Spleen (tissue), 11 donors: ENCODE measurements around the gene GABRR2. TPM values are rescaled to one million over a fixed set of nuclear protein-coding genes. Genes with fewer than 3 reads are reported as not detected.

Source experiments
- DNase-seq: peaks from one replicate; pipeline ENCODE4 v3.0.0-alpha.2; 2020
- H3K27ac ChIP-seq, 8 donors: fragments of 200-600 bp; sonication (generic) in 7 of 8; 1 replicate in 4 of 8; 2 replicates in 4 of 8; pipeline versions ENCODE4 v1.5.0 to v1.8.0; 2016 to 2021; ENCODE audit warnings: inconsistent platforms in 4 of 8, mild to moderate bottlenecking in 4 of 8, moderate library complexity in 1 of 8
- H3K27me3 ChIP-seq, 7 donors: fragments of 200-600 bp; sonication (generic) in 6 of 7; replicated peaks in 1 of 7; 1 replicate in 4 of 7; 2 replicates in 3 of 7; pipeline versions ENCODE4 v1.5.0 to v1.8.0; 2016 to 2021; ENCODE audit warnings: inconsistent platforms in 3 of 7, mild to moderate bottlenecking in 1 of 7
- H3K36me3 ChIP-seq, 6 donors: fragments of 200-600 bp; sonication (generic) in 5 of 6; 1 replicate in 4 of 6; 2 replicates in 2 of 6; pipeline versions ENCODE4 v1.5.0 to v1.8.0; 2016 to 2021; ENCODE audit warnings: inconsistent platforms in 2 of 6
- H3K4me1 ChIP-seq, 6 donors: fragments of 200-600 bp; sonication (generic) in 5 of 6; 1 replicate in 3 of 6; 2 replicates in 3 of 6; pipeline versions ENCODE4 v1.5.0 to v1.8.0; 2016 to 2021; ENCODE audit warnings: inconsistent platforms in 3 of 6
- H3K4me3 ChIP-seq, 8 donors: fragments of 200-600 bp; sonication (generic) in 7 of 8; 1 replicate in 4 of 8; 2 replicates in 4 of 8; pipeline versions ENCODE4 v1.5.0 to v1.8.0; 2016 to 2021; ENCODE audit warnings: inconsistent platforms in 4 of 8, mild to moderate bottlenecking in 4 of 8, moderate library complexity in 2 of 8
- H3K9me3 ChIP-seq, 8 donors: fragments of 200-600 bp; sonication (generic) in 7 of 8; 1 replicate in 4 of 8; 2 replicates in 4 of 8; pipeline versions ENCODE4 v1.5.0 to v1.8.0; 2016 to 2021; ENCODE audit warnings: inconsistent platforms in 4 of 8
- POLR2A ChIP-seq, 3 donors: fragments of 450-650 bp; IDR thresholded peaks; one replicate each; pipeline ENCODE4 v1.5.1; 2017; ENCODE audit warnings: antibody characterized with exemption in 3 of 3, mild to moderate bottlenecking in 1 of 3
- POLR2AphosphoS5 ChIP-seq, 3 donors: sonication (generic); formaldehyde crosslinking; IDR thresholded peaks; one replicate each; pipeline ENCODE4 v1.5.1; 2017; ENCODE audit warnings: antibody characterized with exemption in 3 of 3
- WGBS, 5 donors: extraction: QIAGEN DNeasy Blood & Tissue Kit in 3 of 5; methylation state at CpG; one replicate each; pipeline versions ENCODE4 v1.1.5 to v1.1.7; 2013 to 2018; 5-methylcytosine and 5-hydroxymethylcytosine counted together
- intact Hi-C: fragments of 100-400 bp; cut with DNase I; formaldehyde crosslinking; loops from one replicate; pipeline ENCODE4 v1.15.0; 2023; ENCODE audit warnings: low total_unique reads
- polyA plus RNA-seq, 3 donors: library from polyadenylated mRNA; stranded (reverse); fragments of 200-250 nt; gene quantifications; one replicate each; pipeline ENCODE4 v1.2.1, GENCODE V29; 2013
- total RNA-seq, 7 donors: library from RNA; depleted of rRNA in 3 of 7; stranded (reverse); fragments of >200 nt in 3 of 7; fragmentation: NEBNext Ultra II Directional in 4 of 7; extraction: Animal tissue kit (Norgen Biotek cat#: 25700) in 4 of 7; gene quantifications; one replicate each; pipeline versions ENCODE4 v1.1.0 to v1.2.1, GENCODE V29; 2016 to 2021
- TF ChIP-seq, protein P1 (sequence below), 11 experiments: fragments of 200-600 bp in 7 of 11; fragments of 450-650 bp in 4 of 11; sonication (generic) in 4 of 11; IDR thresholded peaks in 8 of 11; conservative IDR thresholded peaks in 3 of 11; 1 replicate in 7 of 11; 2 replicates in 4 of 11; pipeline versions ENCODE4 v1.4.0 to v1.8.0; 2016 to 2021; ENCODE audit warnings: antibody characterized with exemption in 11 of 11, inconsistent platforms in 4 of 11, mild to moderate bottlenecking in 1 of 11
- donor health status: healthy with polysubstance abuse.
- donor health status: DM: no; HTN: no; CAD: no; lungs with moderate emphysema.
- donor health status: DM: no; HTN: no; CAD: no.
- donor health status: Bipolar disorder and iron deficiency.
- donor health status: healthy.
- donor health status: DM: no; HTN: no; CAD: no.
- donor health status: DM: yes; HTN: yes; CAD: no.

Gene GABRR2
- total and polyA plus RNA-seq, 10 donors = 0.32 to 13.0 (median 3.4) TPM

DNA sequence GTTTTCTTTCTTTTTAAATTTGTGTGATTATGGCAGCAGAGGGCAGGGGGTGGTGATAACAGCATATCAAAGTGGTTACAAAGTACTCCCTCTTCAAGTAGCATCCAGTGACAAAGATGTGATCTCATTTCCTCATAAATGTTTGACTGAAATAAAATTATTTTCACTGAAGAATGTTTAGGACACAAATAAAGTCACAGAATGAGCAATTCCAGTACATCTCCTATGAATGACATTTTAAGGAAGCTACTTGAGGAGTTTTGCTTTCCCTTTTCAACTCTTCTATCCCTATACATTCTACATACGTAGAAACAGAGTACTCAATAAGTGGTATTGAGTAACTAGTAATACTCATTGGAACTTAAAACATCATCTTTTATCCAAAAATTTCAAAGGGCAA lies 13.9 kb upstream of the GABRR2 start:
- intact Hi-C loops = no loop called here
- H3K4me1 ChIP-seq = peaks cover 0 to 6% (median 2%) of the 10 kb centered on the region in 6 donors
- H3K27me3 ChIP-seq = no peaks in the 10 kb centered on the region
- TF ChIP-seq POLR2AphosphoS5 (IDR thresholded peaks at IDR 0.05) (no peak), POLR2A (IDR thresholded peaks at IDR 0.05) (no peak)
- TF ChIP-seq, protein P1, sequence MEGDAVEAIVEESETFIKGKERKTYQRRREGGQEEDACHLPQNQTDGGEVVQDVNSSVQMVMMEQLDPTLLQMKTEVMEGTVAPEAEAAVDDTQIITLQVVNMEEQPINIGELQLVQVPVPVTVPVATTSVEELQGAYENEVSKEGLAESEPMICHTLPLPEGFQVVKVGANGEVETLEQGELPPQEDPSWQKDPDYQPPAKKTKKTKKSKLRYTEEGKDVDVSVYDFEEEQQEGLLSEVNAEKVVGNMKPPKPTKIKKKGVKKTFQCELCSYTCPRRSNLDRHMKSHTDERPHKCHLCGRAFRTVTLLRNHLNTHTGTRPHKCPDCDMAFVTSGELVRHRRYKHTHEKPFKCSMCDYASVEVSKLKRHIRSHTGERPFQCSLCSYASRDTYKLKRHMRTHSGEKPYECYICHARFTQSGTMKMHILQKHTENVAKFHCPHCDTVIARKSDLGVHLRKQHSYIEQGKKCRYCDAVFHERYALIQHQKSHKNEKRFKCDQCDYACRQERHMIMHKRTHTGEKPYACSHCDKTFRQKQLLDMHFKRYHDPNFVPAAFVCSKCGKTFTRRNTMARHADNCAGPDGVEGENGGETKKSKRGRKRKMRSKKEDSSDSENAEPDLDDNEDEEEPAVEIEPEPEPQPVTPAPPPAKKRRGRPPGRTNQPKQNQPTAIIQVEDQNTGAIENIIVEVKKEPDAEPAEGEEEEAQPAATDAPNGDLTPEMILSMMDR (IDR thresholded peaks at IDR 0.05 in 8 of 11, conservative IDR thresholded peaks at IDR 0.05 in 3 of 11) = no peak
- H3K27ac ChIP-seq = no peak overlapping the region
- DNase-seq = no peak
- H3K9me3 ChIP-seq = no peaks in the 10 kb centered on the region
- H3K4me3 ChIP-seq = no peak overlapping the region
- peaks cover 0 to 100% (median 64%) of the 10 kb centered on the region in 6 donors for H3K36me3 ChIP-seq
- WGBS, 5 donors = 86 to 92% (median 88%) methylated on average over 1 of the region's 1 CpG

DNA sequence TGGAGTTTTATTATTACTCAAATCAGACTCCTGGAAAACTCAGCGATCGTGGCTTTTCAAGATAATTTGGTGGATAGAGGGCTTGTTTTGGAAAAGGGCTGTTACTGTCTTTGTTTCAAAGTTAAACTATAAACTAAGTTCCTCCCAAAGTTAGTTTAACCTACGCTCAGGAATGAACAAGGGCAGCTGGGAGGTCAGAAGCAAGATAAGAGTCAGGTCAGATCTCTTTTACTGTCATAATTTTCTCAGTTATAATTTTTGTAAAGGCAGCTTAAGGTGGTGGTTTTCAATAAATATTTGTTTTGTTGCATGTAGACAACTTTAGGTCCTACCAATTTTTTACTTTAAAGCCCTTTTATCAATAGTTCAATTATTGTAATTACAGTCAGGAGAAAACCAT lies 9.2 kb upstream of the GABRR2 start:
- TF ChIP-seq, protein P1 (IDR thresholded peaks at IDR 0.05 in 8 of 11, conservative IDR thresholded peaks at IDR 0.05 in 3 of 11) = no peak
- no peak for TF ChIP-seq POLR2AphosphoS5 (IDR thresholded peaks at IDR 0.05)
- no peak for TF ChIP-seq POLR2A (IDR thresholded peaks at IDR 0.05)
- Histone ChIP-seq H3K9me3 (no peaks in the 10 kb centered on the region), H3K27ac (peak overlapping the region in 3 of 8 donors; percentile 28 to 38 (median 30)), H3K4me1 (peaks cover 0 to 37% (median 16%) of the 10 kb centered on the region in 6 donors), H3K27me3 (no peaks in the 10 kb centered on the region), H3K4me3 (no peak overlapping the region), H3K36me3 (peaks cover 0 to 68% (median 26%) of the 10 kb centered on the region in 6 donors)
- intact Hi-C loops = no loop called here
- WGBS, 5 donors = 91 to 96% (median 92%) methylated on average over 3 of the region's 3 CpGs
- no peak for DNase-seq

DNA sequence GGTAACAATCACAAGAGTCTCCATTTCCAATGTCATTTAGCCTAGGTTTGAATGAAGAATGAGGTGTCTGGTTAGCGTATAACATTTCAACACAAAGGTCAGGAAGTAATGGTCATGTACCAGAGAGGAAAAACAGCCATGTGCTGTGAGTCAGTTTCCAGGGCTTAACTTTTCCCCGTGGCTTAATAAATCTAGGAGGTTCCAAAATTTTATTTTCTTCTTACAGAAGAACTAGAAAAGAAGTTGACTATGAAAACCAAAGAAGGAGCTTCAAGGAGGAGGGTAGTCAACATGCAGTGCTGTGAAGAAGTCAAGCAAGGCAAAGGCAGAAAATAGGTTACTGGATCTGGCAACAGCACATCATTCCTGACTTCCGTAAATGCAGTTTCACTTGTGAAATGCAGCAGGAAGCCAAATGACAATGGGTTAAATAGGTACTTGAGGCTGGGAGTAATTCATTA lies 8.4 kb upstream of the GABRR2 start:
- no peak overlapping the region for H3K4me3 ChIP-seq
- no peaks in the 10 kb centered on the region for H3K9me3 ChIP-seq
- H3K27ac ChIP-seq = peak overlapping the region in 3 of 8 donors; percentile 28 to 38 (median 30)
- no peaks in the 10 kb centered on the region for H3K27me3 ChIP-seq
- peaks cover 0 to 37% (median 16%) of the 10 kb centered on the region in 6 donors for H3K4me1 ChIP-seq
- H3K36me3 ChIP-seq = peaks cover 0 to 61% (median 19%) of the 10 kb centered on the region in 6 donors
- no peak for DNase-seq
- TF ChIP-seq POLR2AphosphoS5 (IDR thresholded peaks at IDR 0.05) (no peak), POLR2A (IDR thresholded peaks at IDR 0.05) (no peak)
- TF ChIP-seq, protein P1 (IDR thresholded peaks at IDR 0.05 in 8 of 11, conservative IDR thresholded peaks at IDR 0.05 in 3 of 11) = no peak
- intact Hi-C loops = no loop called here
- WGBS, 5 donors = 31 to 66% (median 52%) methylated on average over 3 of the region's 3 CpGs

DNA sequence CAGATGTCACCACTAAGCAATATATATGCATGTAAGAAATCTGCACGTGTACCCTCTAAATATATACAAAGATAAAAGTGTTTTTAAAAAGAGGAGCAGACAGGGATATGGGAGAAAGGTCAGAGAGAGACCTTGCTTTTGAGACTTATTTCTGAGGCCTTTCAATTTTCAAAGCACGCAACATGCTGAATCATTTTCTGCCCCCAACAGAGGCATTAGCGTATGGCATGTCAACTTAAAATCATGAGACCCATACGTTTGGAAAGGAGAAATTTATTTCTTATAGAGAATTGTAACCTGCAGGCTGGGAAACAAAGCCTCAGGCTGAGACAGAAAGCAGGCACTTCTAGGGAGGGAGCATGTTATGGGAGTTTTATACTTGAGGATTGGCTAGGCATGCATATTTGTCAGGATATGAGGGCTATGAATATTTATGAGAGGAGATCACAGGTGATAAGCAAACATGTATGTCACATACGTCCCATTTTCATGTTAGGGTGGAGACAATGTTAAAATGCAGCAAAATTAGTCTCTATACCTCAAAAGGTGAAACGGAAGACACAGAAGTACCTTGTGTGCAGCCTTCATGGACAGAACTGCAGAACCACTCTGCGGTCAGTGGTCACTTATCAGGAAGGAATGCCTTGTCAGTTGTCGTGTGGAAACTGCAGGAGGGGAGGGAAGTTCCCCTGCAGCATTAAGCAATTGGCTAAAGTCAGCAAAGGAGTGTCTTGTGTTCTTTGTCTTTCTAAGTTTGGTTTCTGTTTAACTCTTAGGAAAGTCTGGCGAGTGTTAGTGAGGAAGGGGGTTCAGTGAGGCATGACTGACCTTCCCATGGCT lies 6.3 kb upstream of the GABRR2 start:
- H3K27ac ChIP-seq = peak overlapping the region in 5 of 8 donors; percentile 19 to 71 (median 70)
- intact Hi-C loops = no loop called here
- DNase-seq = no peak
- H3K4me1 ChIP-seq = peaks cover 0 to 37% (median 16%) of the 10 kb centered on the region in 6 donors
- TF ChIP-seq POLR2AphosphoS5 (IDR thresholded peaks at IDR 0.05) (peak in 1 of 3 donors; percentile 78), POLR2A (IDR thresholded peaks at IDR 0.05) (no peak)
- peaks cover 0 to 44% (median 2%) of the 10 kb centered on the region in 6 donors for H3K36me3 ChIP-seq
- WGBS, 5 donors = 52 to 71% (median 62%) methylated on average over 9 of the region's 9 CpGs
- H3K9me3 ChIP-seq = no peaks in the 10 kb centered on the region
- no peaks in the 10 kb centered on the region for H3K27me3 ChIP-seq
- H3K4me3 ChIP-seq = no peak overlapping the region
